HUDEP-2 (cell line): ENCODE results near the gene PRKCH.

Experiments used
- DNase-seq, 76 experiments: peaks; one replicate each; lab custom pipeline; 2025; ENCODE audit not compliant: unreplicated experiment in 76 of 76; lab: John Stamatoyannopoulos, UW

Gene PRKCH

GRCh38 chr14:61417883-61418455, 96.6 kb downstream of the PRKCH start:
- no peak for DNase-seq

GRCh38 chr14:61418746-61419145, 97.4 kb downstream of the PRKCH start:
- no peak for DNase-seq

- DNase-seq = no peak
Observed at GRCh38 chr14:61419201-61419600, 97.8 kb downstream of the PRKCH start.

GRCh38 chr14:61420326-61420725, 98.9 kb downstream of the PRKCH start:
- DNase-seq = no peak

GRCh38 chr14:61421212-61421923, 100.0 kb downstream of the PRKCH start:
- DNase-seq = no peak

GRCh38 chr14:61426048-61426447, 104.7 kb downstream of the PRKCH start:
- no peak for DNase-seq

- no peak for DNase-seq
Observed at GRCh38 chr14:61428261-61428660, 106.9 kb downstream of the PRKCH start.

GRCh38 chr14:61429316-61429715, 107.9 kb downstream of the PRKCH start:
- DNase-seq = no peak

GRCh38 chr14:61430066-61430757, 108.8 kb downstream of the PRKCH start:
- DNase-seq = no peak

- DNase-seq = no peak
Observed at GRCh38 chr14:61433169-61433568, 111.8 kb downstream of the PRKCH start.

GRCh38 chr14:61433828-61434227, 112.4 kb downstream of the PRKCH start:
- no peak for DNase-seq

- DNase-seq = no peak
Observed at GRCh38 chr14:61434311-61434710, 112.9 kb downstream of the PRKCH start.

GRCh38 chr14:61435563-61436337, 114.4 kb downstream of the PRKCH start:
- no peak for DNase-seq

GRCh38 chr14:61437381-61437780, 116.0 kb downstream of the PRKCH start:
- no peak for DNase-seq

GRCh38 chr14:61438036-61438435, 116.7 kb downstream of the PRKCH start:
- DNase-seq = no peak

- DNase-seq = no peak
Observed at GRCh38 chr14:61438497-61438859, 117.1 kb downstream of the PRKCH start.

- DNase-seq = no peak
Observed at GRCh38 chr14:61438860-61439765, 117.7 kb downstream of the PRKCH start.

GRCh38 chr14:61439779-61440418, 118.5 kb downstream of the PRKCH start:
- no peak for DNase-seq

GRCh38 chr14:61443481-61443880, 122.1 kb downstream of the PRKCH start:
- DNase-seq = no peak
